PC-3 (cell line): ENCODE measurements around the gene CHSY1.

Source experiments
- CTCF ChIP-seq: fragments of 300-600 bp; sonication (generic); conservative IDR thresholded peaks from 2 replicates; pipeline ENCODE4 v1.5.1; 2017; ENCODE audit warnings: antibody characterized with exemption, low read depth, mild to moderate bottlenecking, low read length
- EZH2 ChIP-seq: fragments of 300-600 bp; sonication (generic); IDR thresholded peaks from one replicate; pipeline ENCODE4 v1.6.1; 2017; ENCODE audit warnings: antibody characterized with exemption, mild to moderate bottlenecking, low read length; ENCODE audit not compliant: unreplicated experiment

- TF ChIP-seq CTCF (no peak), EZH2 (no peak)
Observed at GRCh38 chr15:101150723-101151040, 101.2 kb downstream of the CHSY1 start.
